Measurements from ENCODE around the gene DUOXA1. TPM values are rescaled to one million over a fixed set of nuclear protein-coding genes. Genes with fewer than 3 reads are reported as not detected.
A peak's percentile ranks its signal among the peaks of the same experiment; 100 is the strongest.

The DUOXA1 gene
- polyA plus RNA-seq, 2 of the 4 experiments (the other 2 are of a cell fraction) = 0.18 to 0.23 TPM

DNA sequence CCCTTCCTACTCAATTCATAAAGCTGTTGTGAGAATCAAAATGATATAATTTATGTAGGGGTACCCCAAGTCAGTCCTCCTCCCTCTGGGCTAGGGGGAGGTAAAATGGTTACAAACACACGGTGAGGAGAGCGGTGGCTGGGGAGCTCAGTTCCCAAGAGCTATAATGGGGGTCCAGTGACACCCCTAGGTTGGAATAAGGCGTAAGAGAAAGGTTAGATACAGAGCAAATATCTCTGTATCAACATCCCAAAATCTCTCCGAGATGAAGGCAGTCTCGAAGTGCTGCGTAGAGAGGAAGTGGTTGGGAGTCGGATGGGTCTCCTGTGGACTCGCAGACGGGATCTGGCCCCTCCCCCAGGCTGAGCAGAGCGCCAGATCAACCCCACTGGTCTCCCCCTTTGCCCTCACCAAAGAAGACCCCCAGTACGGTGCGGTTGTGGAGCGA is 17.5 kb downstream of the DUOXA1 start:
- DNase-seq (ENCODE audit: low read depth in 1 of 2, low spot score in 1 of 2) = no peak
- Histone ChIP-seq H3K4me1 (no peaks in the 10 kb centered on the region), H3K4me2 (peak overlapping the region; percentile 59; the same call in 2 of the 3 replicates), H3K27ac (no peak overlapping the region), H3K9me3 (no peaks in the 10 kb centered on the region), H3K4me3 (no peak overlapping the region)
- CTCF ChIA-PET = no interaction called here
- WGBS (ENCODE audit: missing lambda C conversion rate) = 49% methylated on average over 10 of the region's 13 CpGs
- TF ChIP-seq RARB (CRISPR knock-in tag; IDR thresholded peaks at IDR 0.05) = no peak
- TF ChIP-seq JUNB (IDR thresholded peaks at IDR 0.05) = no peak
- TF ChIP-seq HOXB5 (CRISPR knock-in tag; IDR thresholded peaks at IDR 0.05) = no peak
- TF ChIP-seq HEYL (CRISPR knock-in tag; IDR thresholded peaks at IDR 0.05) = no peak
- no peak for TF ChIP-seq EP300 (IDR thresholded peaks at IDR 0.05)
- TF ChIP-seq, protein P1, sequence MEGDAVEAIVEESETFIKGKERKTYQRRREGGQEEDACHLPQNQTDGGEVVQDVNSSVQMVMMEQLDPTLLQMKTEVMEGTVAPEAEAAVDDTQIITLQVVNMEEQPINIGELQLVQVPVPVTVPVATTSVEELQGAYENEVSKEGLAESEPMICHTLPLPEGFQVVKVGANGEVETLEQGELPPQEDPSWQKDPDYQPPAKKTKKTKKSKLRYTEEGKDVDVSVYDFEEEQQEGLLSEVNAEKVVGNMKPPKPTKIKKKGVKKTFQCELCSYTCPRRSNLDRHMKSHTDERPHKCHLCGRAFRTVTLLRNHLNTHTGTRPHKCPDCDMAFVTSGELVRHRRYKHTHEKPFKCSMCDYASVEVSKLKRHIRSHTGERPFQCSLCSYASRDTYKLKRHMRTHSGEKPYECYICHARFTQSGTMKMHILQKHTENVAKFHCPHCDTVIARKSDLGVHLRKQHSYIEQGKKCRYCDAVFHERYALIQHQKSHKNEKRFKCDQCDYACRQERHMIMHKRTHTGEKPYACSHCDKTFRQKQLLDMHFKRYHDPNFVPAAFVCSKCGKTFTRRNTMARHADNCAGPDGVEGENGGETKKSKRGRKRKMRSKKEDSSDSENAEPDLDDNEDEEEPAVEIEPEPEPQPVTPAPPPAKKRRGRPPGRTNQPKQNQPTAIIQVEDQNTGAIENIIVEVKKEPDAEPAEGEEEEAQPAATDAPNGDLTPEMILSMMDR (IDR thresholded peaks at IDR 0.05) = no peak
- no peak for TF ChIP-seq NPAS2 (CRISPR knock-in tag; IDR thresholded peaks at IDR 0.05; ENCODE audit: borderline replicate concordance)
- TF ChIP-seq, protein P2, sequence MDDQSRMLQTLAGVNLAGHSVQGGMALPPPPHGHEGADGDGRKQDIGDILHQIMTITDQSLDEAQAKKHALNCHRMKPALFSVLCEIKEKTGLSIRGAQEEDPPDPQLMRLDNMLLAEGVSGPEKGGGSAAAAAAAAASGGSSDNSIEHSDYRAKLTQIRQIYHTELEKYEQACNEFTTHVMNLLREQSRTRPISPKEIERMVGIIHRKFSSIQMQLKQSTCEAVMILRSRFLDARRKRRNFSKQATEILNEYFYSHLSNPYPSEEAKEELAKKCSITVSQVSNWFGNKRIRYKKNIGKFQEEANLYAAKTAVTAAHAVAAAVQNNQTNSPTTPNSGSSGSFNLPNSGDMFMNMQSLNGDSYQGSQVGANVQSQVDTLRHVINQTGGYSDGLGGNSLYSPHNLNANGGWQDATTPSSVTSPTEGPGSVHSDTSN (IDR thresholded peaks at IDR 0.05) = no peak
- TF ChIP-seq, protein P3, sequence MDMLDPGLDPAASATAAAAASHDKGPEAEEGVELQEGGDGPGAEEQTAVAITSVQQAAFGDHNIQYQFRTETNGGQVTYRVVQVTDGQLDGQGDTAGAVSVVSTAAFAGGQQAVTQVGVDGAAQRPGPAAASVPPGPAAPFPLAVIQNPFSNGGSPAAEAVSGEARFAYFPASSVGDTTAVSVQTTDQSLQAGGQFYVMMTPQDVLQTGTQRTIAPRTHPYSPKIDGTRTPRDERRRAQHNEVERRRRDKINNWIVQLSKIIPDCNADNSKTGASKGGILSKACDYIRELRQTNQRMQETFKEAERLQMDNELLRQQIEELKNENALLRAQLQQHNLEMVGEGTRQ (IDR thresholded peaks at IDR 0.05) = no peak
- POLR2A ChIA-PET = no interaction called here
- ATAC-seq = no peak
- FAIRE-seq = no peak

DNA sequence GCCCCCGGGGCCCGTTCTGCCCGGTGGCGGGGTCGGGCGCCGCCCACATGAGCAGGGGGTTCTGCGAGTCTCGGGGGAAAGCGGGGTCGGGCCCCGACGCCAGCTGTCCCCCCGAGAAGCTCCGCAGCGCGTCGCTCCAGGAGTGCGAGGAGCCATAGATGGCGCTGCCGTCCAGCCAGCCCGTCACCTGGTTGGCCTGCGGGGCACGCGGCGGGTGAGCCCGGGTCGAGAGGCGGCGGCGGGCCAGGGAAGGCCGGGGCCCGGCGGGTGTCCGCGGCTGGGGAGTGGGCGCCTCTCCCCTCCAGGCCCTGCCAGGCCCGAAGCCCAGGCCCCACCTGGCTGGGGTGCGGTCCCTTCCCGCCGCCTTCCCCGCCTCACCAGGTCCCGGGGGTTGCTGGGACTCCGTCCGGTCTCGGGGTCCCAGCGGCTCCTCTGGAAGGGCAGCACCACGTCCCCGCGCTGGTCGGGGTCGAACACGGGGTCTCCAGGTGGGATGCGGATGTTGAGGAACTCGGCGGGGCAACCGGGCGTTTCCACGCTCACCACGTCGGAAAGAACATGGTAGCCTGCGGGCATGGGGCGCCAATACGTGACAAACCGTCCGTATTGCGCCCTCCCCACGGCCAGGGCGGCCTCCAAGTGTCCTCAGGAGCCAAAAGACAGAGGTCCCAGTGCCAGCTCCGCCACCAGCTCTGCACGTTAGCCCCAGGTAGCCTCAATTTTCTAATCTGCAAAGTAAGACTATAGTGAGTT is 18.1 kb downstream of the DUOXA1 start:
- H3K27ac ChIP-seq = no peak overlapping the region
- H3K4me2 ChIP-seq = no peak overlapping the region
- H3K4me3 ChIP-seq = no peak overlapping the region
- no peaks in the 10 kb centered on the region for H3K9me3 ChIP-seq
- WGBS (ENCODE audit: missing lambda C conversion rate) = 73% methylated on average over 4 of the region's 71 CpGs
- DNase-seq (ENCODE audit: low read depth in 1 of 2, low spot score in 1 of 2) (no peak), ATAC-seq (no peak), FAIRE-seq (no peak)
- ChIA-PET POLR2A (no interaction called here), CTCF (no interaction called here)
- no peaks in the 10 kb centered on the region for H3K4me1 ChIP-seq
- TF ChIP-seq FOXS1 (CRISPR knock-in tag; IDR thresholded peaks at IDR 0.05) (no peak), CHD4 (IDR thresholded peaks at IDR 0.05; ENCODE audit: borderline replicate concordance) (no peak), GATA3 (IDR thresholded peaks at IDR 0.05; ENCODE audit: borderline replicate concordance) (no peak), MYC (IDR thresholded peaks at IDR 0.05; ENCODE audit: borderline replicate concordance, low read length) (no peak), EHMT2 (IDR thresholded peaks at IDR 0.05; ENCODE audit: low read depth) (no peak), POLR2A (IDR thresholded peaks at IDR 0.05; ENCODE audit: low read length) (no peak), HOXA7 (CRISPR knock-in tag; IDR thresholded peaks at IDR 0.05) (no peak), BHLHE40 (IDR thresholded peaks at IDR 0.05; ENCODE audit: low read depth, low read length) (no peak), TFCP2L1 (CRISPR knock-in tag; IDR thresholded peaks at IDR 0.05) (no peak)
- TF ChIP-seq, protein P4, sequence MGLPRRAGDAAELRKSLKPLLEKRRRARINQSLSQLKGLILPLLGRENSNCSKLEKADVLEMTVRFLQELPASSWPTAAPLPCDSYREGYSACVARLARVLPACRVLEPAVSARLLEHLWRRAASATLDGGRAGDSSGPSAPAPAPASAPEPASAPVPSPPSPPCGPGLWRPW (IDR thresholded peaks at IDR 0.05) = no peak

DNA sequence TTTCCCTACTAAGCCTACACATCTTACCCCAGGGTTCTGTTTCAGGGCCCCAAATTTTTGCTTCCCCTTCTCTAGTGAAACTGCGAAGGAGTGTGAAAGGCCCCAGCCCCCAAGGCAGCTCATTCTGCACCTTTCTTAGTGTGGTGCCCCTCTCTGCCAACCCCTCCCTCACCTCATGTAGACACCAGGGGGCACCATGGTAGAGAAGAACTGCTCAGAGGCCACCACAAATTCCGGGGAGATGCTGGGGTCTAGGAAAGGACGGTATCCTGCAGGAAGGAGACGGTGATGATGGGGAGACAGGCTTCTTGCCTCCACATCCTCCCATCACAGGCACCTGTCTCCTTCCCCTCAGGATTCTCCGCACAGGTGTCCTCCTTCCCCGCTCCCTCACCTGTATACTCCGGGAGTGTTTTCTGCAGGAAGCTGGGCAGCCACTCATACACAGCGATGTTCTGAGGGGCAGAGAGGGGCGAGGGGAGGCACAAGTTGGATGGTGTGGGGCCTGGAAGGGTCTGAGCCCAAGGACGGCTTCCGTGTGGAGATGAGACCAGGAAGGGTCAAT is 19.3 kb downstream of the DUOXA1 start:
- FAIRE-seq (no peak), ATAC-seq (no peak), DNase-seq (ENCODE audit: low read depth in 1 of 2, low spot score in 1 of 2) (no peak)
- Histone ChIP-seq H3K4me1 (no peaks in the 10 kb centered on the region), H3K4me3 (no peak overlapping the region), H3K27ac (no peak overlapping the region), H3K4me2 (no peak overlapping the region), H3K9me3 (no peaks in the 10 kb centered on the region)
- 63% methylated on average over 10 of the region's 11 CpGs for WGBS (ENCODE audit: missing lambda C conversion rate)
- TF ChIP-seq JUNB (IDR thresholded peaks at IDR 0.05) = no peak
- TF ChIP-seq TFCP2L1 (CRISPR knock-in tag; IDR thresholded peaks at IDR 0.05) = no peak
- CTCF ChIA-PET = interaction anchor here (0.9 to 1.4 kb wide), 2 partner anchors 8 to 10 kb away, joined by 3 to 13 read pairs; no protein-coding TSS in a partner anchor
- POLR2A ChIA-PET = no interaction called here
